GM21526 (cell line): ENCODE results near the gene CYP2B6.
"Not testable (repeated sequence)": the region's sequence is repeated elsewhere in the genome, so short reads cannot be mapped to it uniquely, and the experiment has no call there.

Source experiments
- ATAC-seq: cut with Tn5 transposase; IDR thresholded peaks from one replicate; pipeline ENCODE4 v1.9.1; 2021; ENCODE audit warnings: moderate library complexity; ENCODE audit not compliant: unreplicated experiment, low FRiP score

Gene CYP2B6

DNA sequence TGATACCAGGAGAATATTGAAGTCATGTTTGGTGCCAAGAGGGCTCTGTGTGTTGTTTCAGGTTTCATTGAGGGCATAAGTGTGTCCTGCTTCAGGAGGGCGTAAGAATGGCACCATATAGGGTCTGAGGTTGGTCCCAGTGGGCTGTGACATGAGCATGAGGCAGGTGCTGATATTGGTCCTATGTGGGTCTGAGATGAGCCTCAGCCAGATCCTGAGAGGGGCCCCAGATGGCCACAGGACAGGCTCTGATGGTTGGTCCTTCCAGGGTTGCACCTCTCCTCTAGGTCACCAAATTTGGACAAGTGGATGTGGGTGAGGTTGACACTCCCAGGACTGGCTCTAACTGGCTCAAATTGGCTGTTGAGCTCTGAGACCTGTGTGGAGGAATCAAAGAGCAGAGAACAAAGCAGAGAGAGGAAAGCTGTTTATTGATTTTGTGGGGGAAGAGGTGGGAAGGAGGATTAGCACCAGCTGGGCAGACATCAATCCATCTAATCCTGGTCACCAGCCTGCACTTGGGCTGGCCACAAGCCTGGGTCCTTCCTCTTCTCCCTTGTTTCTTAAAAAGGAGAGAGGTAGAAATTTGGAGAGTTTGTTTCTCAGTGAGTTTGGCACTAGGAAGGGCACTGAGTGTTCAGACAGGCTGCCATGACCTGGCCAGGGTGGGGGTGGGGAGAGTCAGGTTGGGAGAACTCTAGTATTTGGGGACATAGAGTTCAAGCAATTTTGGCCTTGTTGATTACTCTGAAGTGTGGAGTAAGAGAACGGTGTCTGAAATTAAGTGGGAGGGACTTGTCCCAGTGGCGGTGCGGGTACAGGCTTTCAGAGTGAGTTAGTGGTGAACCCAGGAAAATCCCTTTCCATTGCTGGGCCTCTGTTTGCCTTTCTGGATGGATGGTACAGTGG lies 38.7 kb downstream of the CYP2B6 start:
- ATAC-seq, result no peak

DNA sequence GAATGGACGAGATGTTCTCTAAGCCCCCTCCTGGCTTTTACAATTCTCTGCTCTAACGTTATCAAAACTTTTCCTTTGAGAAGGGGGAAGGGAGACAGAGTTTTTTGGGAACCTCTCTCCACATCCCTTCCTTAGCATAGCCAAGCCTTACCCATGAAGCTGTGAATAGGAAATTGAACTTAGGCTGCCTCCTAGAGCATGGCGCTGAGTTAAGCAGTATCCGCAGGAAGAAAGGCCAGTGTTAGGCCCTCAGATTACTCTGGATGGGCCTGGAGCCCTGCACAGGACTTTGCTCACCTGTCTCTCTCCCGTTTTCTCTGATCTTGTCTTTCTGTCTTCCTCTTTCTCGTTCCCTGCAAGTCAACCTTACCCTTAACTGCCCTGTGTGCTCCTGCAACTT lies 39.6 kb downstream of the CYP2B6 start:
- no peak for ATAC-seq

DNA sequence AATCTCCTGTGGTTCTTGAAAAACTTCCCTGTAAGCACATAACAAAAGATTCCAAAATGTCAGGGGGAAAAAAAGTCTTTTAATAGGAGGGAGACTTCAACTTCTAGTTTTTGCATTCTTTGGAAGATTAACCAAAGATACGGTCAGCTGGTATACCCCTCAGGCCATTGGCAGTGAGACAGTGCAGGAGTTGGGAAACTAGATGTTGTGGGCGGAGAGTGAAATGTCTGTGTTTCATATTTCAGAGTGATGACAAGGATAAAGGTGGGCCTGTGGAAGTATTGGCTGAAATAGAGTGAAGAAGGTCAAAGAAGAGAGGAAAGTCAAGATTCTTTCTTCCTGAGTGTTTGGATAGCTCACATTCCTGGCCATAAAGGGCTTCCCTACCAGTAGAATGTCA lies 40.8 kb downstream of the CYP2B6 start:
- no peak for ATAC-seq

DNA sequence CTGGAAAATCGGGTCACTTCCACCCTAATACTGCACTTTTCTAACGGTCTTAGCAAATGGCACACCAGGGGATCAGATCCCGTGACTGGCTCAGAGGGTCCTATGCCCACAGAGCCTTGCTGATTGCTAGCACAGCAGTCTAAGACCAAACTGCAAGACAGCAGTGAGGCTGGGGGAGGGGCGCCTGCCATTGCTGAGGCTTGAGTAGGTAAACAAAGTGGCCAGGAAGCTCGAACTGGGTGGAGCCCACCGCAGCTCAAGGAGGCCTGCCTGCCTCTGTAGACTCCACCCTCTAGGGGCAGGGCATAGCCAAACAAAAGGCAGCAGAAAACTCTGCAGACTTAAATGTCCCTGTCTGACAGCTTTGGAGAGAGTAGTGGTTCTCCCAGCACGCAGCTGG lies 42.2 kb downstream of the CYP2B6 start:
- not testable (repeated sequence) for ATAC-seq

DNA sequence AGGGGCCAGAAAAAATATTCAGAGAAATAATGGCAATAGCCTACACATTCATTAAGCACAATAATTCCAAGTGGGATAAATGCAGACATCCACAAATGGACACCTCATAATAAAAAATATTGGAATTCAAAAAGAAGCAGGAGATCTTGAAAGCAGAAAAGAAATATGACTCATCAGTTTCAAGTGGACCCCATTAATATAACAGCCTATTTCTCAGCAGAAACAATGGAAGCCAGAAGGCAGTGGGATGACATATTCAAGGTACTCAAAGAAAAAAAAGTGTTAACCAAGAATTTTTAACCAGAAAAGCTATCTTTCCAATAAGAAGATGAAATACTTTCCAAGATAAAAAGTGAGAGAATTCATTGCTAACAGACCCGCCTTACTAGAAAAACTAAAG lies 48.7 kb downstream of the CYP2B6 start:
- ATAC-seq, result no peak

DNA sequence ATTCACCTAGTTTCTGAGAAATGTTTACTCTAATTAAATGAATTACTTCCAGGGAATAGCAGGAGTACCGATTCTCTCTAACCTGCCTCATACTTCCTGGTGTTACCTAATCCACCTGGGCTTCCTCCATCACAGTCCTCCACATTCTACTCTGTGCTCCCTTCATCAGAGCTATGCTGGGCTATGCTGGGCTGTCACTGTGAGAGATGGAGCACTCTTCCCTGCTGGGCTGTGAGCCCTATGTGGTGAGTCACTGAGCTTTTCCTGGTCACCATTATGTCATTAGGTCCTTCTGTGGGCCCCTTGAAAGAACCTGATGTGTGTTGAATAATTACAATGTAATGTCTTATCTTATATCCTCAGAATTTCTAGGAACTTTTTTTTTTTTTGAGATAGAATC lies 54.0 kb downstream of the CYP2B6 start:
- ATAC-seq, result not testable (repeated sequence)

DNA sequence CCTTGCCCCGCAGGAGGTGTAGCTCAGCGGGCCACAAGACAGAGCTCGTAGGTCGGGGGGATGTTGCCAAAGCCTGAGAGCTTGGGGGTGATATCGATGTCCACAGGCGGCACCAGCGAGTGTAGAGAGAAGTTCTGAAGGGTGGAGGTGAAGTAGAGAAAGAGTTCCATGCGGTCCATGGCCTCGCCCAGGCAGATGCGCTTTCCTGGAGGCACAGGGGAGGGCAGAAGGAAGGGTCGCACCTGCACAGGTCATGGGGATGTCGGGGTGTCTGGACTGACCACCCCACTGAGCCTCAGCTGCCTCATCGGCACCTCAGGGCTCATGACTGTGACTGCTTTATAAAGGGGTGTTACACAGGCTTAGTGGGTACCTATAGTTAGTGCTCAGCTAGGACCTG lies 59.3 kb downstream of the CYP2B6 start:
- no peak for ATAC-seq

DNA sequence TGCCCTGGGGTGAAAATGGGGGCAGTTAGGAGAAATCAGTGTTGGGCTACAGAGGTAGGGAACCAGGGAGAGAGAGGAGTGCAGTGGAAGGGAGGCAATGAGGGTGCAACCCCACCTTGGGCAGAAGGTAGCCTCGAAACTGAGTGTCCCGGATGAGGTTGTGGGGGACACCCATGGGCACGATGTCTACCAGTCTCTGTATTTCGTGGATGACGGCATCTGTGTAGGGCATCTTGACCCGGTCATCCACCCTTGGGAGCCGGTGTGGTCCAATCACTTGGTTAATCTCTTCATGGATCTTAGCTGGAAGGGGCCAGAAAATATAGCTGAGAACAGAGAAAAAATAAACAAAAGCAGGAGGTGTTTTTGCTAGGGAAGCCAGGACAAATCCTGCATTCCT lies 61.1 kb downstream of the CYP2B6 start:
- ATAC-seq, result not testable (repeated sequence)

DNA sequence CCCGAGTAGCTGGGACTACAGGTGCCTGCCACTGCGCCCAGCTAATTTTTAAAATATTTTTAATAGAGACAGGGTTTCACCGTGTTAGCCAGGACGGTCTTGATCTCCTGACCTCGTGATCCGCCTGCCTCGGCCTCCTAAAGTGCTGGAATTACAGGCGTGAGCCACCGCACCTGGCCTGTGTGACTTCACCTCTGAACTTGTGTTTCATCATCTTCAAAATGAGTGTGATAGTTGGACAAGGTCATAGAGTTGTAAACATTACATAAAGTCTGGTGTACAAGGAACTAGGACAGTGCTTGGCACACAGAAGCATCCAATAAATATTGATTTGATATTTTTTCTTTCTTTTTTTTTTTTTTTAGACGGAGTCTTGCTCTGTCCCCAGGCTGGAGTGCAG lies 62.2 kb downstream of the CYP2B6 start:
- ATAC-seq, result not testable (repeated sequence)

DNA sequence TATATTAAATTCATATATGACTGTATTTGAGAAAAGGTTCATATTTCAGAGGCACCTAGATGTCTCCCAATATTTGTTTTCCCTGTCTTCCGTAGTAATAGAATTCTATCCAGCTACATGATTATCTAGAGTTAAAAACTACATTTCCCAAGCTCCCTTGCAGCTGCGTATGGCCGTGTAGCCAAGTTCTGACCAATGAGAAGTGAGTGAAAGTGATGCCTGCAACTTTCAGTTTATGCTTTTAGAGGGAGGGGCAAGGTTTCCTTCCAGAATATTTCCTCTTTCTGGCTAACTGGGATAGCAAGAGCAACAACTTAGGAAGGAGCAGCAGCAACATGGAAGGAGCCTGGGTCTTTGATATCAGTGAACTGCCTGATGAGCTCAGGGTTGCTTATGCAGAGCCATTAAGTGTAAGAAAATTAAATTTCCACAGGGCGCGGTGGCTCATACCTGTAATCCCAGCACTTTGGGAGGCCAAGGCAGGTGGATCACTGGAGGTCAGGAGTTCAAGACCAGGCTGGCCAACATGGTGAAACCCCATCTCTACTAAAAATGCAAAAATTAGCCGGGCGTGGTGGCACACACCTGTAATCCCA lies 74.0 kb downstream of the CYP2B6 start:
- no peak for ATAC-seq
